GM12891 (cell line): ENCODE measurements around the gene ATAD2B.

Source experiments
- DNase-seq: peaks from one replicate; pipeline ENCODE4 v3.0.0; 2011; ENCODE audit warnings: low spot score; ENCODE audit not compliant: insufficient read length
- FAIRE-seq: peaks from 2 replicates; lab custom pipeline; 2011; peaks lifted over from hg19 to GRCh38; lab: Jason Lieb, UNC
- PAX5 ChIP-seq: IDR thresholded peaks from 2 replicates; pipeline ENCODE4 v1.6.1; 2011; ENCODE audit warnings: low read length, moderate library complexity, mild to moderate bottlenecking; ENCODE audit not compliant: insufficient read depth, severe bottlenecking
- POLR2A ChIP-seq: IDR thresholded peaks from 2 replicates; pipeline ENCODE4 v1.6.1; 2011; ENCODE audit warnings: low read depth, low read length, control low read depth
- POLR2AphosphoS5 ChIP-seq: IDR thresholded peaks from 2 replicates; pipeline ENCODE4 v1.6.1; 2011; ENCODE audit warnings: low read depth, low read length, control low read depth
- POU2F2 ChIP-seq: IDR thresholded peaks from 2 replicates; pipeline ENCODE4 v1.6.1; 2011; ENCODE audit warnings: low read depth, mild to moderate bottlenecking, control low read depth, low read length, moderate library complexity
- SPI1 ChIP-seq: IDR thresholded peaks from 2 replicates; pipeline ENCODE4 v1.6.1; 2011; ENCODE audit warnings: low read depth, low read length, control low read depth
- TAF1 ChIP-seq: IDR thresholded peaks from 2 replicates; pipeline ENCODE4 v1.6.1; 2011; ENCODE audit warnings: low read depth, low read length, control low read depth

ATAD2B gene

GRCh38 chr2:23940718-23941620 lies 14.0 kb upstream of the ATAD2B start:
- FAIRE-seq (no peak), DNase-seq (no peak)
- TF ChIP-seq PAX5 (no peak), POLR2A (no peak), SPI1 (no peak), POU2F2 (no peak), POLR2AphosphoS5 (no peak), TAF1 (no peak)

- TF ChIP-seq SPI1 (no peak), PAX5 (no peak), POLR2A (peak; percentile 62), POU2F2 (no peak), TAF1 (peak; percentile 62), POLR2AphosphoS5 (peak; percentile 69)
- FAIRE-seq (peak; percentile 85), DNase-seq (peak; percentile 79)
These were observed 13.2 kb upstream of the ATAD2B start, which contains the start of gene UBXN2A for GRCh38 chr2:23939987-23940717. TSS of gene UBXN2A (plus strand) at chr2:23940463. CDS start at chr2:23958315, 17,852 bp downstream.

- TF ChIP-seq PAX5 (no peak), POLR2A (no peak), POLR2AphosphoS5 (no peak), TAF1 (no peak), POU2F2 (no peak), SPI1 (no peak)
- DNase-seq (no peak), FAIRE-seq (no peak)
These were observed 7.3 kb upstream of the ATAD2B start for GRCh38 chr2:23934259-23934658.

GRCh38 chr2:23926290-23926749 lies 603 bp downstream of the ATAD2B start:
- no peak for FAIRE-seq
- TF ChIP-seq POU2F2 = no peak
- peak; percentile 23 for DNase-seq

DNA sequence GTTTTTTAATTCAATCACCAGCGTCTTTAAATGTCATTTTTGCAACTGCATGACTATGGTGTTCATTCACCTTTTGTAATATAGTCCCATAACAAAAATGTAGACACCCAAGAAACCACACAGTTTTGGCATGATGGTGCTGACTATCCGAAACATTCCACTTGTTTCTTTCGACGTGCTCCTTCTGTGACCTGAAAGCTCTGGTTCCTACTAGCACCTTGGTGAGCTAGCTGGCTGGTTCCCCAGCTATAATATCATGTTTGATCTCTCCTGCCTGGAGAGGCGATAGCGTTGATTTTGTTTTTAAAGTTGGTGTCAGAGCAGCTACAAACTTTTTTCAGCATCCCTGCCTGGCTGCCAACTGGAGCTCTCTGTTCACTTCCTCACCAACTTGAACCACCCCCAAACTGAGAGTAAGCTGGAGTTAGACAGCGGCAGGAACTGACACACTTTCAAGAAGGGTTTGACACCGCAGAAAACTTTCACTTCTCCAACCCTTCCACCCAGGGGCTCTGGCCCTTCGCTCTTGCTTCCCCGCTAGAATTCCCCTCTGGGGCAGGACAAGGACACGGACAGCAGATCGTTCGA lies 1.1 kb downstream of the ATAD2B start:
- TF ChIP-seq PAX5 (no peak), POLR2AphosphoS5 (peak; percentile 93), POLR2A (peak; percentile 93), SPI1 (peak; percentile 99), POU2F2 (0 out of 2 replicates have a peak, but pooled peaks have one; percentile 48), TAF1 (peak; percentile 92)
- FAIRE-seq (peak; percentile 97), DNase-seq (peak; percentile 54)

DNA sequence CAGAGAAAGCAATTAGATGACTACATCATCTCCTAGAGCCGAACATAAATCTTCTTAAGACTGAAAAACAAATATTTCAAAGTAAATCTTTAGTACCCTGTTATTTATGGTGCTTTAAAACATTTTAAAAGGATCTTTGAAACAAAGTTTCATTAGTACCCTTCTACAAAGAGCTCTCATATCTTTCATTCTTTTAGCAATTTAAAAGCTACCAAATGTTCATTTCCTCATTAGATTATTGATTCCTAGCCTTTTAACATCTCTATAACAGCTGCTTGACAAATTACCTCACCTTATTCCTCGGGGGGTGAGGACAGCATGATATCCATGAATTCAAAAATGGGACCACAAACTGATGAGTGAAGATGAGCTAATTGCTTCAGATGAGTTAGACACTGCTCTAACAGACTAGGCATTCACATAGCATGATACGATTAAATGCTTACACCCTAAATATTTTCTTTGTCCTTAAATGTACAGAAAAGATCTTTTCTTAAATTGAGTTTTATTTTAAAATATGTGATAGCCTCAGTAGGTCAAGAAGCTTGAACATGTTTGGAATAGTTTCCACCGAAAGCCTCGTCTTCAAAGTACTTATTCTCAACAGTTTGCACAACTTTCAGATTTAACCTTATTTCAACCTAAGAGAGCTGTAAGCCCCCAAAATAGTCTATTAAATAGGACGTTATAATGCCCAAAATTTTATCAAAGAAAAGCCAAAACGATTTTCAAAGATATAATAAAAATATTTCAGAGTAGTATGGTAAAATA lies 2.1 kb downstream of the ATAD2B start:
- FAIRE-seq = no peak
- no peak for DNase-seq
- TF ChIP-seq PAX5 (no peak), TAF1 (no peak), POLR2AphosphoS5 (no peak), SPI1 (no peak), POU2F2 (no peak), POLR2A (no peak)

DNA sequence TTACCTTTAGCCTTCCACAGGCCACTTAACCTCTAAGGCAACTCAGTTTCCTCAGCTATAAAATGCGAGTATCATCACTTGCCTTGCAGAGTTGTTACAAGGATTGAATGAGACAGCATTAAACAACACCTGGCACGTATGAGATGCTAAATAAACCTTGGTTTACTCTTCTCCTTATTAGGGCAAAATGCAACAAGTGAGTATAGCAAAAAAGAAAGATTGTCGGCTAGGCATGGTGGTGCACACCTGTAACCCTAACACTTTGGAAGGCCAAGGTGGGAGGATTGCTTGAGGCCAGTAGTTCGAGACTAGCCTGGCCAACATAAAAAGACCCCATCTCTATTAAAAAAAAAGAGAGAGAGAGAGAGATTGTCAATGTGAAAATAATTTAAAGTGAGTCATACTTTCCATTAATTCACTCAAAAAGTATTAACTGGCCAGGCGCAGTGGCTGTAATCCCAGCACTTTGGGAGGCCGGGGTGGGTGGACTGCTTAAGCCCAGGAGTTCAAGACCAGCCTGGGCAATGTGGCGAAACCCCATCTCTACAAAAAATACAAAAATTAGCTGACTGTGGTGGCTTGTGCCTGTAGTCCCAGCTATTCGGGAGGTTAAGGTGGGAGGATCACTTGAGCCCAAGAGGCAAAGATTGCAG lies 8.0 kb downstream of the ATAD2B start:
- no peak for DNase-seq
- peak; percentile 50 for FAIRE-seq
- TF ChIP-seq POLR2AphosphoS5 (no peak), SPI1 (no peak), PAX5 (no peak), POLR2A (no peak), TAF1 (no peak), POU2F2 (no peak)

DNA sequence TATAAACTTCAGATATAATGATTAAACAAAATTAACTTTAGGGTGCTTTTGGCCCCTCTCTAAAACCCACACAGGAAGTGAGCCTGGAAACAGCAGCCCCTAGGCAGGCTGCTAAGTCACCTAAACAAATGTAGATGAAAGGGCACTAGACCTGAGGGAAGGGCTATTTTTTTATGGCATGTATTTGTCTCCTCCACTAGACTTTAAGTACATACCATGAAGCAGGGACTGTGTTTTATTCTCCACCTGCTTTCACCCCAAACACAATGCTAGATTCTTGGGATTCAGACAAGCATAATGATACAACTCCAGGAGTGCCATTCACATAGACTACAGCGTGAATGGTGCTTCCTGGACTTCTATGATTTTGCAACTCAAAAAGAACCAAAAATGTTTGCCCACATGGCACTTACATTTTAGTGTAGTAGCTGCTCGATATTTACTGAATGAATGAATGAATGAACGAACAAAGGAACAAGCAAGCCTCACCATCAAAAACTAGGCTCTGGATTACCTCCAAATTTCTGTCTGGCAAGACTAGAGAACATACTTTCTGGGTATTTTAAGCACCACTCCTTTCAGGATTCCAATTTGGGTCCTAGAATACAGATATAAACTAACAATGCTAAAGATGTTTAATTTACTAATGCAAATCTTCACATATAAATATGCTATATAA lies 10.1 kb downstream of the ATAD2B start:
- DNase-seq (no peak), FAIRE-seq (peak; percentile 52)
- TF ChIP-seq TAF1 (no peak), SPI1 (0 out of 2 replicates have a peak, but pooled peaks have one; percentile 37)
